GM20000 (cell line): ENCODE measurements around the gene ARHGAP12.

ENCODE experiments used
- DNase-seq: peaks from one replicate; pipeline ENCODE4 v3.0.0; 2012; ENCODE audit warnings: low spot score
- CTCF ChIP-seq: IDR thresholded peaks from 2 replicates; pipeline ENCODE4 v1.5.1; 2012; ENCODE audit warnings: mild to moderate bottlenecking, control low read depth; ENCODE audit errors: extremely low read depth, missing control alignments

ARHGAP12 gene

GRCh38 chr10:31954410-31955191 is 26.0 kb upstream of the ARHGAP12 start:
- TF ChIP-seq CTCF, result no peak
- no peak for DNase-seq

- no peak for DNase-seq
- TF ChIP-seq CTCF, result no peak
These were observed 24.8 kb upstream of the ARHGAP12 start for GRCh38 chr10:31953480-31953879.

- no peak for DNase-seq
- TF ChIP-seq CTCF, result no peak
These were observed 24.4 kb upstream of the ARHGAP12 start for GRCh38 chr10:31953080-31953479.

GRCh38 chr10:31952066-31952465 is 23.4 kb upstream of the ARHGAP12 start:
- TF ChIP-seq CTCF, result no peak
- no peak for DNase-seq

- DNase-seq, result no peak
- no peak for TF ChIP-seq CTCF
These were observed 20.6 kb upstream of the ARHGAP12 start for GRCh38 chr10:31949266-31949665.

GRCh38 chr10:31948021-31948420 is 19.4 kb upstream of the ARHGAP12 start:
- no peak for TF ChIP-seq CTCF
- no peak for DNase-seq

- DNase-seq, result no peak
- no peak for TF ChIP-seq CTCF
These were observed 18.7 kb upstream of the ARHGAP12 start for GRCh38 chr10:31947144-31947926.
